HS-5 (cell line): ENCODE measurements around the gene NIPBL.
"Not testable (repeated sequence)": the region's sequence is repeated elsewhere in the genome, so short reads cannot be mapped to it uniquely, and the experiment has no call there.

ENCODE experiments used
- DNase-seq: peaks from one replicate; pipeline ENCODE4 v3.0.0-alpha.2; 2012; ENCODE audit warnings: low read depth

Gene NIPBL

GRCh38 chr5:37086466-37087173 lies 210.1 kb downstream of the NIPBL start:
- no peak for DNase-seq

DNA sequence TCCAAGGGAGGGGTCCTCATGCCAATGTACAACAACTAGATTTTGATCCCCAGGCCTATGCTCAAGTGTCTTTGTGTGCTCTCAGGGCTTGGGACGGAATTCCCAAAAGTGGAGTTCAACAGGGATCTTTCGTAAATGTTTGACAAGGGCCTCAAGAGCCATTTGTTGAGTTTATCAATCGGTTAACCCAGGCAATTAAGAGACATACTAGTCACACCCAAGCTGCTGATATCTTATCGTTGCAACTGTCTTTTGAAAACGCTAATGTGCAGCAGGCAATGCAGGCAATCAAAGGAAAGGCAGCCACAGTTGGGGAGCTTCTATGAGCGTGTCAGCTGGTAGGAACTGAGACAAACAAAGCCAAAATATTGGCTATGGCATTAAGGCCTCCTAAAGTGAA lies 211.4 kb downstream of the NIPBL start:
- DNase-seq = no peak

- no peak for DNase-seq
These were observed 213.7 kb downstream of the NIPBL start for GRCh38 chr5:37090123-37090726.

DNA sequence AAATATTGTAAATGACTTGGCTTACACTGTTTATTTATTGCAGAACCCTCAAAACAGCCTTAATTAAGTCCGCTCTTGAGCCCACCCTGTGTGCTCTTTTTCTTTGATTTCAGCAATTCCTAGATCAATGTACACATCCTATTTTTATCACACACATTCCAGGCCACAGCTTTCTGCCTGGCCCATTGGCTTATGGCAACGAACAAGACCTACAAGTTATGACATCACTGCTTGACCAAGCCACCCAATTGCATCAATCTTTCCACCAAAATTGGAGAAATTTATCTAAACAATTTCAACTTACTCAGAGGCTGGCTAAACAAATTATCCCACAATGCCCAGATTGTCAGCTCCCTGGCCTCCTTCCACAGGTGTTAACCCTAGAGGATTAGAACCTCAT lies 214.2 kb downstream of the NIPBL start:
- DNase-seq = no peak

DNA sequence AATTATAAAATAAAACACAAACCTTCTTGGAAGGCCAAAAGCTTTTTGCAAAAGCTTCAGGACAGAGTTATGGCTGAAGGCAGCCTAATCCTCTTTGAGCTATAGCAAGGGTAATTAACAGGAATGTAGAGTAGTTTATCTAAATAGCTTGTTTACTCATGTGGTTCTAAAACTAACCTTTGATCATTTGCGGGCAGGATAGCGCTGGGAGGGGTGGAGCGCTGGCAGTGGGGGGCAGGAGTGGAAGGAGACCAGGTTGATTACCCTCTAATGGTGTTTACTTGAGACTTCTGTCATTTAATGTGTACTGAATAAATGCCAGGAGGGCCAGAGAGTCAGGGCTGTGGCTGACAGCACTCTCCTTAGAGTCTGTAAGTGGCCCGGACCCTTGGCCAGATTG lies 217.2 kb downstream of the NIPBL start:
- DNase-seq = not testable (repeated sequence)

- DNase-seq = not testable (repeated sequence)
These were observed 222.7 kb downstream of the NIPBL start for GRCh38 chr5:37099267-37099666.

GRCh38 chr5:37103302-37103701 lies 226.7 kb downstream of the NIPBL start:
- no peak for DNase-seq

GRCh38 chr5:37109338-37109737 lies 232.8 kb downstream of the NIPBL start:
- no peak for DNase-seq

- DNase-seq = no peak
These were observed 233.6 kb downstream of the NIPBL start for GRCh38 chr5:37110135-37110534.

- DNase-seq = no peak
These were observed 235.1 kb downstream of the NIPBL start for GRCh38 chr5:37111426-37112382.

DNA sequence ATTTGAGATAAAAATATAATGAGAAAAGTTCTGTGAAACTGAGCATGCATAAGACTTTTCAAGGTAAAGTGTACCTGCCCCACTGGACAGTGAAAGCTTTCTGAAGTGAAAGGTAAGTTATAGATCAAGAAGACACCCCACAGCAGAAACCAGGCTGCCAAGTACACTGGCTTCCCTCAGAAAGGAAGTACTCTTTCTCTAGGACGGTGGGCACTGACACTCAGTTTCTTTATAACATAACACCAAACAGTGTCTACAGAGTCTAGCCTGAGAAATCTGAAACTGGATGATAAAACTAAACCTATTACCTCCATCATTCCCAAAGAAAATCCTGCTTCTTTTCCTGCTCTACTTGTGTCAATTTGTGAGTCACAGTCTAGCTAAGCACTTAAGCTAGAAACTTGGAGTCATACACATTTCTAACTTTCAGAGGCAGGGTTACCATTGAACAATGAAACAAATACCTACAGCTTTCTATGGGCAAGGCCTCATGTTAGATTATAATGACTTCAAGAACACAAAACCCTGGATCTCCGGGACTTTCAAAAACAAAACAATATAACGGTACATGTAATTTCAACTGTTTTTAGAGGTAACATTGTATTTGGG lies 235.9 kb downstream of the NIPBL start:
- DNase-seq = no peak
